A204.1 (cell line): ENCODE data around the gene WDFY4.

Experiments
- FAIRE-seq: peaks from 2 replicates; lab custom pipeline; 2012; peaks lifted over from hg19 to GRCh38; lab: Jason Lieb, UNC

The WDFY4 gene

DNA sequence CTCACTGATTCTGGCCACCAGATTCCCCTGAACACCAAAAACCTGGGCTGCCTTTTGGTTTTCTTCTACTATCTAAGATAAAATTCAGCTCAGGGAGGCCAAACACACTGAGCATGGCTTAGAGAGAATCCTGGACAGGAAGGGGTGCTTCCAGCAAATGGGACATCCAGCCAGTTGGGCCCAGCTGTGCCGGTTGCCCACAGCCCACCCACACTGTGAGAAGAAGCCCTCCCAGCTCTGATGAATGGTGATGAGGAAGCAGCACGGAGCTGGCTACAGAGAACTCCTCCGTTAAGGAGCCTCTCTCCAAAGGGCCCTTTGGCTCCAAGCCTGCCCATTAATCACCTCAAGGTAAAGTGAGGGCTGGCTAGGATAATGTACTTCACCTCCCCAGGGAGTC is 239.1 kb downstream of the WDFY4 start:
- no peak for FAIRE-seq

DNA sequence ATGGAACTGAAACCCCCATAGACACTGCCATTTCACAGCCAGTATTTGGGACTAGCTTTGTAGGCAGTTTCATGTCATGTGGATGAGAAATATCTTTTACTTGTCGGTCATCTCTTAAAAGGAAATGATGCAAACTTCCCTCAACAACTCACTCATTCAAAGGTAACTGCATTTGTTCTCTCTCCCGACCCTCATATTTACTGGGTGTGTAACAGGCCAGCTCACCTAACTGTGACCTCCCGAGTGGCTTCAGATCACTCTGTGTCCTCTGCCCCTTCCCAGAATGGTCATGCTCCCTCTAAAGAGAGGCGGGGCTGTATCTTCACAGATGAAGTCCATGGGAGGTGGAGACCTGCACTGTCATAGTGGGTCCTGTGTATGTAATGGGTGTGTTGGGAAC is 240.3 kb downstream of the WDFY4 start:
- FAIRE-seq, result no peak

DNA sequence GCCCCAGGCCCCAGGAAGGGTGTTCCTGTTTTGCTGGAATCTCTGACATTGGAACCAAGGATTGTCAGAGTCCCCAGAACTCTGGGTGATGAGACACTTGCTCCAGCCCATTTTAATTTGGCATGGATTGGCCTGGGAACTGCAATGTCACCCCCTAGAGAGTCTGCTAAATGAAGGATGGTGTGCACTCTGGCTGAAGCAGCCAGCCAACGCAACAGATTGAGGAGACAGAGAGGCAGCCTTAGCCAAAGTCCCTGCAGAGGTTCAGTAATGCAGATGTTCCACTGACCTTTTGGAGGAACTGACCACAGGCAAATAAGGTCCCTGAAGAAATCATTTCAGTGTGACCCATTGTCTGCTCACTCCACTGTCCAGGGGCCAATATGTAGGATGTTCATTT is 241.6 kb downstream of the WDFY4 start:
- no peak for FAIRE-seq

DNA sequence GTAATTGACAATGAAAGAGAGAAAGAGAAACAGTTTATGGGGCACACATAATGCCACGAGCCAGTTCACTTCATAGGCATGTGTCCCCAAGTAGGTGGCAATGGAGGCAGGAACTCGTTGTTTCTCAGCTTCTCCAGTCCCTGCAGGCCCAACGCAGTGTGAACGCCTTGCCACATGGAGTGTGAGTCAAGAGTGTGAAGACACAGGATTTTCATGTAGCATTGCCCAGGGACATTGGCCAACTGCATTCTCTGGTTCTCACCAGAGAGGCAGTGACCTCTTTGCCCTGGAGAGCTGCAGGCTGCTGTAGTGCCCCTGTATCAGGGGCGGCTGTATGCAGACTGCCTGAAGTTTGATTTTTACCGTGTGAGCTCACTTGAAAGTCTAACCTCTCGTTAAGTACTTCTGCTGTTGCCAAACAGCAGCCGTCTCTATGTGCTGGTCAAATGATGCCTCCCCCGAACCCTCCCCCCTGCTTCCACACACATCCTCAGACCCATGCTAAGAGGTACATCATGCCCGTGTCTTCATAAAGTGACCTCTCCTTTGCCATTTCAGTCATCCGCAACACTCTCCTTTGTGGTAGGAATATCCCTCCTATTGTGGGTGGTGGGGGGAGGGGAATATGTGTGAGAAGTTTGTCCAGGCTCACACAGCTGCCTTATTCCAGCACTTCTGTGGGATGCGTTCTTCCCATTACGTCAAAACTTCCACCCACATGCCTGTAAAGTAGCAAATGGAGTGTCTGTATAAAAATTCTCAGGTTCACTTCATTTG is 242.3 kb downstream of the WDFY4 start:
- no peak for FAIRE-seq

DNA sequence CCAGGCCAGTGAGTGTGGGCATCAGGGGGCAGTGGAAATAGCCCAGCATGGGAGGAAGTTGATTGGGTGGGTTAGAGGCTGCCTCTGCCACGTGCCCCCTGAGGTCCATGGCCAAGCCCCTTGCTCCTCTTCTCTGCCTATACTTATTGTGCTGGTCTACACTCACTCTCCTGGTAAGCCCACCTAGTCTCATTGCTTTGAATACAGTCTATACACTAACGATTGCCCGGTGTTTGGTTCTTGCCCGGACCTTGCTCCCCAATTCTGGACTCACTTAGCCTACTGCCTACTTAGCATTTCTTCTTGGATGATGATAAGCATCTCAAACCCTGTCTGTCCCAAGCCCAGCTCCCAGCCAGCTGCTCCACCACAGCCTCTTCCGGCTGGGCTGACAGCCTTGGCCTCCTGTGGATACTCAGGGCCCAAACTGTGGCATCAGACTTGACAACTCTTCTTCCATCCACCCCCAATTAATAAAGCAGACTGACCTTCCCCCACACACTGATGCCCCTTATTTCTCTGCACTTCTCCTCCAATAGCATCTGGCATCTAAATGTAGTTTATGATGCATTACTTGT is 244.8 kb downstream of the WDFY4 start:
- FAIRE-seq, result no peak

DNA sequence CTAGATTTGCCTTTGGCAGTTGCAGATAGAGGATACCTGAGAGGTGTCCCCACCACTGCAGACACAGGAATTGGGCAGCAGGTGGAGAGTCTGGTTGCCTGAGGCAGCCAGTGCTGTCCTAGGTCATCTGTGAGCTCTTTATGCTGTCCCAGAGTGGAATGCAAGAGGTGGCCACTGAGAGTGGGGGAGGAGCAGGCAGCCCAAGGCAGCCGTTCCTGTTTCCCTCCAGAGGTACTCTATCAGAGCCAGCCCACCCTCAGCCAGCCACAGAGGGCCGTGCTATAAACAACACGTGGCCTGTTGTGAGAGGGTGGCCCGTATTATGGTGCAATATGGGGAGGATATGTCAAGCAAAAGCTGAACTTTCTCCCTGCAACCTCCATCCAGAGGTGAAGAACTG is 246.5 kb downstream of the WDFY4 start:
- no peak for FAIRE-seq

DNA sequence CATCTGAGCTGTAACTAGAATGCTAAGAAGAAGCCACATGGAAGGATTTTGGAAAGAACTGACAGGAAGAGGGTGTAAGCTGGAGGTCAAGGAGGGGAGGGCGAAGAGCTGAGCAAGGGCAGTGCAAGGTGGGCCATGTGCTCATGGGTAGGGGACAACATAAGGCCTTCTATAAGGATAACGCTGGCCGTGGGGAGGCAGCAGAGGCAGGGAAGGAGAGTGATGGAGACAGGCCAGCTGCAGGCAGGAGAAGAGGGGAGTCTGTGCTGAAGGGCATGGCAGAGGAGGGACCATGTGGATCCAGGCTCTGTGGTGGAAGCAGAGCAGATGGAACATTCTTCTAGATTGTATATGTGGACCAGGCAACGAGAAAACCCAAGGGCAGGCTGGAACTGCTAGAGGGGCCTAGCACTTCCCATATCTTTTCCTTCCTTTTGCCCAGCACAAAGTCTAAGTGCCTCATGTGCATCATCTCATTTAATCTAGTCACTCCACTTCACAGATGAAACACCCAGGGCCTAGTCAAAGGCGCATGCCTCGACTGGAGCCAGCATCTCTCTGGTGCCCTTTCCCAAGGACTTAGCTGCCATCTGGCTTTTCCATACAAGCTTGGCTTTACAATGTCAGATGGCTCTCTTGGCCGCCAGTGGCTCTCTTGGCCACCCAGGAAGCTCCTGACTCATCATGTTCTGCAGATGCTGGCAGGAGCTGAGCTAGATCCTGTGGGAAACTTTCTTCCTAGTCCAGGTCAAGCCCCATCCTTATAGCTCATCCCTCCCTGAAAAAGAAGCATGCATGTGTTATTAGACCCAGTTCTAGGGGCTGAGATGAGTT is 248.4 kb downstream of the WDFY4 start:
- FAIRE-seq, result no peak

DNA sequence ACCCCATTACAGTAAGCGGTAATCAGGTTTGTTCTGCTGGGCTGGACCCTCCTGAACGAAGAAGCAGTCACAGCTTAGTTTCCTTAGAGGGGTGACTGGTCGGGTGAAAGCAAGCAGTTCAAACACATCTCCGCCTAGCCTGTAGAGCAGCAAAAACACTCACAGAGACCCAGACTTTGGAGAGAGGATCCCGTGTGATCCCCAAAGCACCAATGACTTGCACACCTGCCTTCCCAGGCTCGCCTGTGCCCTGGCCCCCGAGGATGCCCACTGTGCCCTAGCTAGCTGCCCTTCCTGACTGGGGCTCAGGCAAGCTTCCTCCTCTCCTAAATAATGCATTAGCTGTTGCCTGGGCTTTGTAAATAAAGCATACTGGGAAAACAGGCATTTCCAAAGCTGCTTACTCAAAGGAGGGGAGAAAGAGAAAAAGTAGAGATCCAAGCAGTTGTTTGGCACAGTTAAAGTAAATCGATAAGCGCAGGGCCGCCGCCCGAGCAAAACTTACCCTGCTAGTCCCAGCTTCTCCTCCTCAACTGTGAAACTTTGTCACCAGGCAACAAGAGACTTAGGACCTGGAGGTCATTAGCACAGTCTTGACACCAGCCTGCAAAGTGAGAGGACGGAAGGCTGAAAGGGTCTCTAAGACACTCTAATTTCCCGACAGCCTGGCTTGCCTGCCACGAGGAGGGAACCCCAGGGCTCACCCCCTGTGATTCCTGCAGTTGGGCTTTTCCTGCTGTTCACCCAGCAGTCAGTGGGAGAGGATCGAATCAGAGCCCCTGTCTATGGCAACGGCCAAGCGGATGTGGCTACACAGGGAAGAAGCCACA is 250.2 kb downstream of the WDFY4 start:
- FAIRE-seq, result no peak

DNA sequence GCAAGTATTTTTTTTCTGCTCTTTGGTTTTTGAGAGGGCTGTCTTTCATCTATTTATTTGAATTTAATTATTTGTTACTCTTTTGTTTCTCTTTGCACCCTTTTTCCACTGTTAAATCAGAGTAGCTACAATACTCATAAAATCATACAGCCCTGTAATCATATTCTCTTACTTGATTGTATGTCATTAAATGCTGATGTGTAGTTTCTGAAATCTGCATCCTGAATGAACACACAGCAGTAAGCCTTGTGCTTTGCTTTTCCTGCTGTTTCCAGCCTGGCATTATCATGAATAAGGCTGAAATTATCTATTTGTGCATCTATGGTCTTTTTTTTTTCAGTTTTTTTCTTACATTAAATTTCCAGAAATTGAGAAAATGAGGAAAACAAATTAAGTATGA is 250.9 kb downstream of the WDFY4 start:
- FAIRE-seq, result no peak

DNA sequence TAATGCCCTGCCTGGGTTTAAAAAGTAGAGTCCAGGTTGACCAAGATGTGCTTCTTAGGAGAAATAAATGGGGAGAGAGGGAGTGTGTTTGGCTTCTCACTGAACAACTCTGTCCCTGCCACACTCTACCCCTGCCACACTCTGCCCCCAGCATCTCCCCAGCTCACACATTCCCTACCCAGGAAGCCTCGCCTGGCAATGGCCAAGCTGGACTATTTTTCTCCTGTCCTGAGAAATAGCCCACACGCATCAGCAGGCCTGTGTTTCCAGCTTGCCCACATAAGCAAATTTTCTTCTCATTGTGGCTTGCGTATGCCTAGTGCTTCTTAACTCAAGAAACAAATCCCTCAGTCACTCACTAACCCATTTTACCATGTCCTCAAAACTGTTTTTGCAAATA is 253.1 kb downstream of the WDFY4 start:
- FAIRE-seq, result no peak

DNA sequence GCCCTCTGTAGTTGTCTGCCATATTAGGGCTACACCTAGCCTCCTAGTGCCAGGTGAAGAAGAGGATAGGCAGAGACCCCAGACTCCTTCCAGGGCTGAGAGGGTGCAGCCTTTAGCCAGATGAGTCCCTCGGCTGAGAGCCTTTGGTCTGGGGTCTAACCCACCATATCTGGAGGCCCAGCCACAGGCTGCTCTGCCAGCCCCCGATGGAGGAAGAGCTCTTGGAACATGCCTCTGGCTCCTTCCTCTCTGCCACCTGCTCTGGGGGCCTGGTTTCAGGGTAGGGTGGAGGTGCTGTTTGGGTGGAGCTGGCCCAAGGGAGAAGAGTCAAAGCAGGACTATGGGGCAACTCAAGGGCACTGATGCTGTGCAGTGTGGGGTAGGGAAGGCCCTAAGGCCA is 253.6 kb downstream of the WDFY4 start:
- no peak for FAIRE-seq

DNA sequence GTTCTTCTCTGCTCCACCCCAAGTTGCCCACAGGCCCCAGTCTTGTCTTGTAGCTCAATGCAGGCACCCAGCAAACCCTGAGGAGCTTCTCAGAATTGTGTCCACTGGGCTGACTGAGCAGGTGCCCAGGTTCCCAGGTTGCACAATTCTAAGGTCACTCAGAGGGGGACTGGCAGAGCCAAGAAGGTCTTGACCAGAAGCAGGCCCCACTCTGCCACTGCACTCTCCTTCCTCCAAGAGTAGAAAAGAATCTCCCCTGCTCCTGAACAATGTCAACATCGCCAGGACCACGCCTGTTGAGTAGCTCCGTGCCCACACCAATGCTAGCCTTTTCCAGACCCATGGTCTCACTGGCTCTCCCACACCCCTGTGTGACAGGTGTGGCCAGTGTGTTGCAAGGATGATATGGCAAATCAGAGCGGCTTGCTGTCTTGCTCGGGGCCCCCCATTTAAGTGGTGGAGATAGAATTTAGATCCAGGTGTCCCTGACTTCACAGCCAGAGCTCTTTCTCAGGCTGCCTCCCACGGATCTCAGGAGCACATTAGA is 254.4 kb downstream of the WDFY4 start:
- FAIRE-seq, result no peak

DNA sequence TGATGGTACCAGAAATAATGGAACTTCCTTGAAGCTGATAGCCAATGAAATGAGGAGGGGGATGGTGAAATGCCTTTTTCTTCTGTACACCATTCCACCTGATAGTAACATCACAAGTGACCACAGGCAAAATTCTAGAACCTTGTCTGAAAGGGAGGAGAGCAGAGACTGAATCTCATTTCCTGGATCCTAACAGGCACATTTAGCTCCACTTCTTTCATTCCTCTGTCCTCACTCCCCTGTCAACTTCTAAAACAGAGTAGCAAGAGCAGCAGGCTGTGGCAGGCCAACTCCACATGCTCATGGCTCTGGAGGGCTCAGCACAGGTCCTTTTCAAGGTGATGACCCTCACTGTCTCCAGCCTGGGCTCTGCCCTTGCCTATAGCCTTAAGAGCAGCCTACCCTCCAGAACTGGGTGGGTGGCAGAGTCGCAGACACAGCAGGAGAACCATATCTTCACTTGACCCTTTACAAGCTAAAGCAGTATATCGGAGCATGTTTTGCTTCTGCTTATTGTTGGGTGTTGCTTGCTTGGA is 255.2 kb downstream of the WDFY4 start, which contains the start of gene LRRC18:
Gene LRRC18 (minus strand): TSS at position 51 of the 536 bp plus-strand sequence. CDS start 25,685 bp downstream, outside the sequence.
- FAIRE-seq, result no peak

DNA sequence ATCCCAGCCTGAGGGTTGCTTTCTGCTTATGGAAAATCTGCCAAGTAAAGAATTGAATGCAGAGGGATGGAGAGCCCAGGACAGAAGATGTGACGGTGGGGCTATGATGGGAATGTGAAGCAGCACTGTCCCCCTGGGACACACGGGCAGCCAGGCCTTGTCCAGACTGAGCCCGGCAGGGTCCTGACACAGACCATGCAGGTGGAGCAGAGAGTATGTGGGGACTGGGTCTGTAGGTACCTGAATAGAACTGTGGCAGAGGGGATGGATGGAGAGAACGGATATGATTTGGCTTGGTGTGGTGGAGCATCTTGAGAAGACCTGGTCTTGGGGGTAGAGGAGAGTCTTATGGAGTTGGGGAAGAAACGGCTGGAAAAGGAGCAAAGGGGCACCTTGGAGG is 255.7 kb downstream of the WDFY4 start:
- FAIRE-seq, result no peak

DNA sequence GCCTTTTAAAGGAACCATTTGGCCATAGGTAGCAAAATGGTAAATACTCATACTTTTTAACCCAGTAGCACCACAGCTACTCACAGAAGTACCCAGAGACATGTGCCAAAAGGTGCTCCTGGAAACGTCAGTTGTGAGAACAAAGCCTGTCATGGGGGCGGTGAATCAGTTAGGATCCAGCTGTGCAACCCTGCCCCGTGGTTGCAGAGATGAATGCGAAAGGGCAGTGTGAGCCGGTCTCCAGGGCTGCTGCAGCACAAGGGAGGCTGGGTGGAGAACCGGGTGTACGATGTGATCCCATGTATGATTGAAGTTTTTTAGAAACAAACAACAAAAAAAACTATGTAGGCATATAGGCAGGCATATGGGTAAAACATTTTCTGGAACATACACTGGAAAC is 256.3 kb downstream of the WDFY4 start:
- FAIRE-seq, result no peak

DNA sequence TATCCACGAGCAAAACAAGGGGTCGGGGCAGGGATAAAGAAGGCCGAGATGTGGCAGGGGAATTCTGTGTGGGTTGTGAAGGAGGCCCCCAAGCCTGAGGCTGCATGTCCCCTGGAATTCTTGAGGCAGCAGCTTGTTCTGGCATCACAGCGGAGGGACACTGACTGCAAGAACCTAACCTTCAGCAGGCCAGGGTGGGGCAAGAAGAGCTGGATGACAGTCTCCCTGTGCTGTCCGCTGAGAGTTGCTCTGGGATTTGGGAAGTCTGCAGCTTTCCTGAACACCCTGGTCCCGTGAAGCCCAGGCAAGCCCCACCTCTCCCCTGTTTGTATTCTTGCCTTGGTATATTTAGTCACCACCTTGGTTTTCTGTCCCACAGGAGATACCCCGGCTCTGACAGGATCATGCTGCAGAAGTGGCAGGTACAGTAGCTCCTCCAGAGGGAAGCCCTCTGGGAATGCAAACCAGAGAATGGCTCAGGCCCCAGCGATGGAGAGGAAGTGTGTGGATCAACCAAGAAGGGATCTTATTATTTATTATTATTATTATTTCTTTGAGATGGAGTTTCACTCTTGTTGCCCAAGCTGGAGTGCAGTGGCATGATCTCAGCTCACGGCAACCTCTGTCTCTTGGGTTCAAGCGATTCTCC is 256.9 kb downstream of the WDFY4 start:
- no peak for FAIRE-seq

DNA sequence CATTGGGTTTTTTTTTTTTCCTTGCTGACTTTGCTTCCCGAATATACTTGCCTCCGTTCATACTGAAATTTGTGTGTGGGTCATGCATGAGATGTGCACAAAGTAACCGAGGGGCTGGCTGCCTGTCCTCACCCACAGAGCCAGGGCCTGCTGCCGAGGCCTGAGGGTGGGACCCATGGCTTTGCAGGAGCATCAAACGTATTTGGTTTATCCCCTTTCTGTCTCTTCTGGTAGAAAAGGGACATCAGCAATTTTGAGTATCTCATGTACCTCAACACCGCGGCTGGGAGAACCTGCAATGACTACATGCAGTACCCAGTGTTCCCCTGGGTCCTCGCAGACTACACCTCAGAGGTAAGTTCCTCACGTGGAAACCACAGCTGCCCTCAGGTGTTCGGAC is 258.4 kb downstream of the WDFY4 start:
- FAIRE-seq, result no peak

DNA sequence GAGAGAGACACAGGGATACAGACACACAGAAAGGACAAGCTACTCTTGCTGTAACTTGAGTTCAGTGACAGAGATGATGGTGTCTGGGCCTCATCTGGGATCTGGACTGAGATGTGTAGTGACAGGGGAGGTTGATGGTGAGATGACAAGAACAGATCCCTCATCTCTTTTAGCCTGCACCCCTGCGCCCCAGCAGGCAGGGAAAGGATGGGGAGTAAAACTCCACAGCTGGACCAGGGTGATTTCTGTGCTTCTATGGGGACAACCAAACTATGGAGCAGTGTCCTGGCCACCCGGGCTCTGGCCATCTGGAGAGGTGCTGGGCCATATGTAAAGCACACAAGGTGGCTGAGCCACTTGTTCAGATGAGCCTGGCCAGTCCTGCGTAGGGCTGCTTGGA is 259.5 kb downstream of the WDFY4 start:
- no peak for FAIRE-seq

DNA sequence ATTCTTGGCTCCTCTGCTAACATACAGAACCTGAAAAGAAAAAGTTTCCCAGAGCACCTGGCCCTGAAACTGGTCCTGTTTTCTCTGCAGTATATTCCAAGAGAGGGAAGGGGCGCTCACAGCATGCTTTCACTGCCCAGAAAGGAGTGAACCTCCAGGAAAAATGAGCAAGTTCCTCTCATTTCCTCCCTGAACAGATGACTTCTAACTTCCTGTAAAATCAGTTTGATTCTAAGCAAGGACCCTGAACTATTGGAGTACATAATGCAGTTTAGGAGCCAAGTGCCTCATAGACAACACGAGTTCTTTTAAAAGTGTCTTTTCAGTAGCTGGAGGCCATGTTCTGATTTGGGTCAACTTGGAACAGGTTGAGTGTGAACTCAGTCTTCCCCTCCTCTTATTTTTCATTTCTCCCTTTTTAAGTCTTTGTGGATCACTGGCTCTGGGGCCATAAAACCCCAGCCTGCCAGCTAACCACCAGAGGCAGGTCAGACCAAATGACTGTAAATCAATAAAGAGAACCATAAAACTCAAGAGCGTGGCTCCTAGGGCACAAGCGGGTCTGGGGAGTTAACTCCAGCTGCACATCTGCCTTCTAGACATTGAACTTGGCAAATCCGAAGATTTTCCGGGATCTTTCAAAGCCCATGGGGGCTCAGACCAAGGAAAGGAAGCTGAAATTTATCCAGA is 260.9 kb downstream of the WDFY4 start:
- no peak for FAIRE-seq

DNA sequence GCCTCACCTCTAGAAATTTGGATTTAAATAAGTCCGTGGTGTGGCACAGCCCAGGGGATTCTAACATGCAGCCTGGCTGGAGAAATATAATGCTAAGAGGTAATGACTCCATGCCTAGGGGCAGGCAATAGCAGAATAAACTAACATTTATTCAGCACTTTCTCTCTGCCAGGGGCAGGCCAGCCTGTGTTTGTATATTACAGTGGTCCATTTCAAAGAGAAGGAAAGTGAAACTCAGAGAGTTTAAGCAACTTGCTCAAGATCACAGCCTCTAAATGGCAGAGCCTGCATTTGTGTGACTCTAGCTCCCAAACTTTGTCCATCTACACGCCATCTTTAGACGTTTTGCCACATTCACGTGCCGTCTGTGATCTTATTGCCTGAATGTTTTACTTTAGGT is 261.7 kb downstream of the WDFY4 start:
- no peak for FAIRE-seq
